HepG2 (cell line): ENCODE measurements around the gene ATP6V0D1. TPM values are rescaled to one million over a fixed set of nuclear protein-coding genes. Genes with fewer than 3 reads are reported as not detected.
A peak's percentile ranks its signal among the peaks of the same experiment; 100 is the strongest.

Experiments
- ATF6 ChIP-seq: sonication (generic); formaldehyde crosslinking; conservative IDR thresholded peaks from 2 replicates; pipeline ENCODE4 v1.4.0; 2020; ENCODE audit warnings: missing genetic modification reagents
- CREB1 ChIP-seq, 2 experiments: fragments of 450-650 bp in 1 of 2; IDR thresholded peaks; 2 replicates each; pipeline ENCODE4 v1.6.1; 2016 to 2017; ENCODE audit warnings: control low read depth in 1 of 2, mild to moderate bottlenecking in 1 of 2, missing compliant biosample characterization in 1 of 2, missing genetic modification characterization in 1 of 2
- GATAD1 ChIP-seq: IDR thresholded peaks from 2 replicates; pipeline ENCODE4 v1.6.1; 2016; ENCODE audit warnings: missing genetic modification reagents, missing compliant biosample characterization
- ISX ChIP-seq: sonication (generic); formaldehyde crosslinking; conservative IDR thresholded peaks from 2 replicates; pipeline ENCODE4 v1.5.0; 2020; ENCODE audit warnings: missing genetic modification reagents
- KDM1A ChIP-seq: IDR thresholded peaks from 2 replicates; pipeline ENCODE4 v1.6.1; 2016; ENCODE audit warnings: missing compliant biosample characterization
- KIAA2018 ChIP-seq: sonication (generic); formaldehyde crosslinking; IDR thresholded peaks from 2 replicates; pipeline ENCODE4 v1.5.0; 2020; ENCODE audit warnings: mild to moderate bottlenecking, missing genetic modification reagents, borderline replicate concordance
- MAF1 ChIP-seq: sonication (generic); formaldehyde crosslinking; IDR thresholded peaks from 2 replicates; pipeline ENCODE4 v1.5.0; 2020; ENCODE audit warnings: missing genetic modification reagents, borderline replicate concordance
- MEIS2 ChIP-seq: sonication (generic); formaldehyde crosslinking; IDR thresholded peaks from 2 replicates; pipeline ENCODE4 v1.9.0; 2021; ENCODE audit warnings: mild to moderate bottlenecking, missing genetic modification reagents
- MXD3 ChIP-seq: IDR thresholded peaks from 2 replicates; pipeline ENCODE4 v1.6.1; 2016; ENCODE audit warnings: mild to moderate bottlenecking, missing biosample characterization, missing genetic modification reagents
- PATZ1 ChIP-seq: sonication (generic); formaldehyde crosslinking; IDR thresholded peaks from 2 replicates; pipeline ENCODE4 v1.4.0; 2020; ENCODE audit warnings: missing genetic modification reagents
- SALL2 ChIP-seq: sonication (generic); formaldehyde crosslinking; IDR thresholded peaks from 2 replicates; pipeline ENCODE4 v1.8.1; 2023; ENCODE audit warnings: mild to moderate bottlenecking, missing genetic modification reagents, inconsistent platforms
- TOPORS ChIP-seq: sonication (generic); formaldehyde crosslinking; IDR thresholded peaks from 2 replicates; pipeline ENCODE4 v1.8.0; 2023; ENCODE audit warnings: mild to moderate bottlenecking, missing genetic modification reagents
- ZNF589 ChIP-seq: sonication (generic); formaldehyde crosslinking; conservative IDR thresholded peaks from 2 replicates; pipeline ENCODE4 v1.8.0; 2022; ENCODE audit warnings: mild to moderate bottlenecking, moderate library complexity, missing genetic modification reagents
- ZNF740 ChIP-seq: sonication (generic); formaldehyde crosslinking; IDR thresholded peaks from 2 replicates; pipeline ENCODE4 v1.4.0; 2020; ENCODE audit warnings: missing genetic modification reagents
- ZNF772 ChIP-seq: sonication (generic); formaldehyde crosslinking; IDR thresholded peaks from 2 replicates; pipeline ENCODE4 v1.5.0; 2020; ENCODE audit warnings: mild to moderate bottlenecking, missing genetic modification reagents
- polyA plus RNA-seq, 8 experiments: library from polyadenylated mRNA; depleted of rRNA in 3 of 8; stranded (reverse) in 7 of 8; unstranded in 1 of 8; fragments of >200 nt; fragmentation: Illumina TruSeq in 4 of 8; extraction: Trizol in 4 of 8; gene quantifications; 2 replicates each; pipeline versions ENCODE4 v1.2.1 to v1.2.3, GENCODE V29; 2011 to 2016; ENCODE audit warnings: low read depth in 4 of 8, missing spikeins in 1 of 8, mixed read lengths in 1 of 8; ENCODE audit not compliant: insufficient read depth in 1 of 8
- total RNA-seq, 5 experiments: library from RNA; depleted of rRNA; stranded (reverse); fragments of >200 nt; fragmentation: Illumina TruSeq; extraction: Trizol; gene quantifications; 2 replicates each; pipeline ENCODE4 v1.2.3, GENCODE V29; 2016; ENCODE audit warnings: low read depth in 1 of 5

The ATP6V0D1 gene
- total and polyA plus RNA-seq, 2 of the 13 experiments (the other 11 are each of a cell fraction or from before 2014, with no cell fraction given), result 51.1 to 61.3 TPM

GRCh38 chr16:67430977-67431774, 49.8 kb downstream of the ATP6V0D1 start, which contains the start of gene HSD11B2 (continued):
- TF ChIP-seq MXD3 (CRISPR knock-in tag) (no peak), ISX (no peak), TOPORS (CRISPR knock-in tag) (no peak), ATF6 (CRISPR knock-in tag) (no peak), PATZ1 (CRISPR knock-in tag) (peak; percentile 83), MAF1 (CRISPR knock-in tag) (0 out of 2 replicates have a peak, but pooled peaks have one; percentile 5), KDM1A (CRISPR knock-in tag) (no peak), CREB1 (IDR thresholded peaks at IDR 0.05) (no peak), CREB1 (CRISPR knock-in tag; IDR thresholded peaks at IDR 0.05) (no peak), ZNF772 (CRISPR knock-in tag) (no peak), GATAD1 (0 out of 2 replicates have a peak, but pooled peaks have one; percentile 6), ZNF589 (CRISPR knock-in tag) (no peak), ZNF740 (CRISPR knock-in tag) (peak; percentile 54; the same call in 1 of the 2 replicates), KIAA2018 (CRISPR knock-in tag) (no peak), MEIS2 (CRISPR knock-in tag) (peak; percentile 22), SALL2 (CRISPR knock-in tag) (peak; percentile 92)
